HG03521 (cell line): ENCODE data around the gene MT1G.
"Not testable (repeated sequence)": the region's sequence is repeated elsewhere in the genome, so short reads cannot be mapped to it uniquely, and the experiment has no call there.

Experiments
- ATAC-seq: cut with Tn5 transposase; IDR thresholded peaks from one replicate; pipeline ENCODE4 v1.9.1; 2021; ENCODE audit warnings: mild to moderate bottlenecking, moderate library complexity; ENCODE audit not compliant: unreplicated experiment

Gene MT1G

GRCh38 chr16:56665286-56666261 lies 2.3 kb downstream of the MT1G start:
- not testable (repeated sequence) for ATAC-seq

DNA sequence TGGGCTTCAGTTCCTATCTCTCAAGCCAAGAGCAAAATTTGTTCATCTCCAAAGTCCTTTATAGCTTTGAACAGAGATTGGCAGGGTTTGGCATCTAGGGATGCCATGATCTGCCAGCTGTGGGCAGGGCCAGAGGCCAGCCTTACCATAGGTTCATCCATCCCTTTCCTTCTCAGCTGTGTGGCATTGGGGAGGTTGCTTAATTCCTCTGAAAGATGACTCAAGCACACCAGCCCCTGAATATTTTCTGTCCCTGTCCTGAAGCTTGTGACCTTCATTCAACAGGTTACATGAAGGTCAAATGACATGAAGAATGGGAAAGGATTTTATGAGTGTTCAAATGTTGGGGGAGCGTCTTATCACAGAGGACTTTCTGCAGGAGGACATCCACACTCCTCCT lies 3.4 kb downstream of the MT1G start:
- no peak for ATAC-seq

GRCh38 chr16:56662357-56663354 lies 5.2 kb downstream of the MT1G start:
- no peak for ATAC-seq

- ATAC-seq = no peak
These were observed 9.5 kb downstream of the MT1G start for GRCh38 chr16:56658327-56658875.

DNA sequence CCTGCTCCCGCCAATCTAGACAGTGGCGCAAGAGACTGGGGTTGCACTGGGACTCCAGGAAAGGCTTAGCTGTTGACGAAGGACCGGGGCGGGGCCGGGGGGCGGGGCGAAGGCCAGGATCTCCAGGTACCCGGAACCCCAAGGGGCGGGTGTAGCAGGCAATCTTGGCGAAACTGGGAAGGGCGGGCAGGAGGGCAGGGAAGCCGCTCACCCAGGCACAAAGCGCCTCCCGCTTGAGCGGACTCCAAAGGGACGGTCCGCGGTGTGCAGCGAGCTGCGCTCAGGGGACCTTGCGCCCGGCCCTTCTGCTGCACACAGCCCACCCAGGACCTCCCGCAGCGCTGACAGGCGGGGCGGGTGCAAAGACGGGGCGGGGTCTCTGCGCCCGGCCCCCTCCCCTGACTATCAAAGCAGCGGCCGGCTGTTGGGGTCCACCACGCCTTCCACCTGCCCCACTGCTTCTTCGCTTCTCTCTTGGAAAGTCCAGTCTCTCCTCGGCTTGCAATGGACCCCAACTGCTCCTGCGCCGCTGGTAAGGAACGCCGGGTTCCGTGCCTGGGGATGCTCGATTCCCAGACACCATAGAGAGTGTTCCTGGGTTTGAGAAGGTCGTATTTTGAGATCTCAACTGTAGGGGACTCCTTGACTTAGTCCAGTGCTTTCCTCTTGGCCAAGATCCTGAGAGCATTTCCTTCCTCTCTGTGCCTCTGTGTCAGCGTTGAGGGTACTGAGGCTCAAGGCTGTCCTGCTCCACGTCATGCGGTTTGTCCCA lies 10.1 kb downstream of the MT1G start, which contains the start of gene MT1F:
MT1F (plus strand) TSS at position 405 of the 772 bp plus-strand sequence; CDS start at position 505, 100 bp downstream.
- ATAC-seq = no peak

DNA sequence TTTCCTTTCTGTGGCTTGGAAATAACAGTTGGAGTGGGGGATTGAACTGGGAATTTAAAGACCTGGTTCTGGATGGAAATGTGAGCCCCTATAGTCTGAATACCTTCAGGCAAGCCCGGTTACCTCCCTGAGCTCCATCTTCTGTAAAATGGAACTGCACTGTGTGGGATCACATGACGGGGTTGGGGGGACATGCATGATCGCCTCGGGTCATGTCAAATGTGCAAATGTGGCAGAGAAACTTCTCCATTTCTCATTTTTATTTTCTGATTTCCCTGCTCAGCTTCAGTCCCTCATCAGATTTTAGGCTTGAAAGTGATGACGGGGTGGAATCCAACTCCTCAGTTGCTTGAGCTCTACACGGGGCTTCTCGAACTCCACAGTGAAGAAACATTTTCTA lies 14.6 kb downstream of the MT1G start:
- no peak for ATAC-seq

DNA sequence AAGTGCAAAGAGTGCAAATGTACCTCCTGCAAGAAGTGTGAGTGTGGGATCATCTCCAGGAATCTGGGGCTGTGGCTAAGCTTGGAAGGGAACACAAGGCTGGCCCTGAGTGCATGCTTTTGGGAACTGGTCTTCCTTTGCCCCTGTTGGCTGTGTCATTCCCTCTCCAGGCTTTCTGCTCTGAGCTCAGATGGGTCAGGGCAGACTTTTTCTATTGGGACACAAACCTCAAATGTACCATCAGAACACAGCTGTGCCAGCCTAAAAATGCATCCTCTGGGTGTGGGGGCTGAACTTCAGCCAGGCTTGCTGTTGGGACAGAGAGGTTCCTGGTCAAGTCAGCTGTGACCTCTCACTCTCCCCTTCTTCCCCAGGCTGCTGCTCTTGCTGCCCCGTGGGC lies 15.3 kb downstream of the MT1G start:
- ATAC-seq = no peak

GRCh38 chr16:56651586-56651985 lies 16.3 kb downstream of the MT1G start, which contains the start of gene MT1B:
Gene MT1B, plus strand, starts transcription at chr16:56651886. Its CDS starts 68 bp downstream, at chr16:56651954.
- no peak for ATAC-seq

GRCh38 chr16:56649820-56650219 lies 18.0 kb downstream of the MT1G start:
- no peak for ATAC-seq

DNA sequence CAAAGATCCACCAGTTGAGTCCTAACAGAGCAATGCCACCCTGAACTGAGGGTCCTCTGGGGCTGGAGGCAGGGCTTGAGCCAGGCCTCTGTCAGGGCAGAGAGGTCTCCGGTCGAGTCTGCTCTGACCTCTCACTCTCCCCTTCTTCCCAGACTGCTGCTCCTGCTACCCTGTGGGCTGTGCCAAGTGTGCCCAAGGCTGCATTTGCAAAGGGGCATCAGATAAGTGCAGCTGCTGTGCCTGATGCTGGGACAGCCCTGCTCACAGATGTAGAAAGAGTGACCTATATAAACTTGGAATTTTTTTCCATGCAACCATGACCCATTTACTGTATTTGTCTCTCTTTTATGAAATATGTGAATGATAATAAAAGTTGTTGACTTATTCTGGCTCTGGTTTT lies 18.6 kb downstream of the MT1G start:
- ATAC-seq = no peak

GRCh38 chr16:56647641-56648431 lies 20.0 kb downstream of the MT1G start:
- ATAC-seq = no peak

DNA sequence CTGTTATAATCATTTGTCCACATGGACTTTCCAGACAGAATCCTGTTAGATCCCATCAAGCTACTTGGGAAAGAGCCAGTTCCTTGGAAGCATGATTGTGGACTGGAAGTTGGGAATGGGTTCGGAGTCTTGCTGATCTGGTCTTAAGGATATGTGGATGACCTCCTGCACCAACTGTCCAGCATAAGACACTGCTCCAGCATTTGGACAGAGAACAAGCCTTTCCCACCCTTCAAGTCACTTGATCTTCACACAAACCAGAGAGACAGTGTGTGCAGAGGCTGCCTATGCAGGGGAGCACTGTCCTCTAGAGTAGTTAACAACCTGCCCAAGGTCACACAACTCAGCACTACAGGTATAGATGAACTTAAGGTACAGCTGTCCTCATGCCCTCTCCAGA lies 22.0 kb downstream of the MT1G start:
- ATAC-seq = no peak

DNA sequence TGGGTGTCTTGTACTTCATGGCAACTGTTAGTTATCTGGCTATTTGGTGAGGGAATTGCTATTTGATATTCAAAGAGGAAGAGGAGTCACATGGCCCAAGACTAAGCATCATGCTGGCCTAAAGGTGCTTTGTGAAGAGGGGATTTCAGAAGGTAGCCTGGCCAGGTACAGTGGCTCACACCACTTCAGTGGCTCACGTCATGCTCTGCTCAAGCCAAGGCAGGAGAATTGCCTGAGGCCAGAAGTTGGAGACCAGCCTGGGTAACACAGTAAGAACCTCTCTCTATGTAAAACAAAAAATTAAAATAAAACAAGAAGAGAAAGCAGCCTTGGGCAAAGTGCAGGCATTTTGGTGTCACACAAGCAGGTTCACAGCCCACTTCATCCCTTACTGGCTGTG lies 22.6 kb downstream of the MT1G start:
- no peak for ATAC-seq

DNA sequence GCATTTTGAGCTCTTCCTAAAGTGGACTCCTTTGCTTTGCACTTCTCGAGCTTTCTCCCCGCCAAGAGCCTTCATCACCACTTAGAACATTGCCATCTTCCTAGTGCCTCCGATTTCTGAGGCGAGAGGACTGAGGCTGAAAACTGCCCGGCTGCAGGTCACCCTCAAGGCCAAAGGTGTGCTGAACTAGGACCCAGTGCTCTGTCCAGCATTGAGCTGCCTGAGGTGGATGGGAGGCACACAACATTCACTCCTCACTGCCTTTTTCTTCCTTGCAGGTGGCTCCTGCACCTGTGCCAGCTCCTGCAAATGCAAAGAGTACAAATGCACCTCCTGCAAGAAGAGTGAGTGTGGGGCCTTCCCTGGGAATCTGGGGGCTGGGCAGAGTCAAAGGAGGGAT lies 24.0 kb downstream of the MT1G start:
- ATAC-seq = no peak

- ATAC-seq = no peak
These were observed 24.6 kb downstream of the MT1G start for GRCh38 chr16:56643080-56643778.

GRCh38 chr16:56641166-56641565 lies 26.7 kb downstream of the MT1G start:
- no peak for ATAC-seq

- no peak for ATAC-seq
These were observed 27.8 kb downstream of the MT1G start for GRCh38 chr16:56640076-56640475.

GRCh38 chr16:56639045-56639444 lies 28.8 kb downstream of the MT1G start:
- no peak for ATAC-seq
